Measurements from ENCODE around the gene RPS3. TPM values are rescaled to one million over a fixed set of nuclear protein-coding genes. Genes with fewer than 3 reads are reported as not detected.

The RPS3 gene
- polyA plus RNA-seq, 1 of the 3 experiments (the other 2 are of a cell fraction) = 4,540 TPM

DNA sequence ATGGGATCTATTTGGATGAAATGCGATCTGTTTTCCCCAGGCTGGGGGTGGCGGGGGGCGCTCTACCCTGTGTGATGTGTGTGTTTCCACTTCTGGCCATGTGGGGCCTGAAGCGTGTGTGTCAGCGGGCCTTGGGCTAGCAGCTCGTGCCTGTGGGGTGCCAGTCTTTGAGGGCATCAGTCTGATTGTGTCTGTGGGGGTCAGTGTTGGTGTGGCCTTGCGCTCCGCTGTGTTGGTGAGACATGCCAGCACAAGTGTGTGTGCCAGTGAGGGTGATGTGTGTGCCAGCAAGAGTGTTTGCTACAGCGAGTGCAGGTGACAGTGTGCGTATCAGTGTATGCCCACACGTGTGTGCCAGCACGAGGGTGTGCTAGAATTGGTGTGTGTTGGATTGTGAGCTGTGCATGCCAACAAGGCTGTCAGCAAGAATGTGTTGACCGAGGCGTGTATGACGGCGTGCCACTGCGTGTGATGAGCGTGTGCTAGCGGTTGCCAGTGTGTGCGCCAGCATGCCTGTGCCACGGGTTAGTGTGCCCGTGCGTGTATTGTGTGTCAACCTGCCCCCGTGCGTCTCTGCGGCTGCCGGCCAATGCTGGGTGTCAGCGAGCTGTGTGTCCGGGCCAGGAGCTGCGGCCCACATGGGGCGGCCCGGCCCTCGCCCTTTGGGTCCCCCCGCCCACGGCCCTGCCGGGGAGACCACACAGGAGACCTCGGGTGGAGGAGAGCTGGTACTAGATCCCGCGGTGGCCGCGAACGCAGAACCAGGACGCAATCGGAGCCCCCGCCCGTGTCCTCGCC lies 48.4 kb upstream of the RPS3 start:
- DNase-seq = peak; percentile 67
- Histone ChIP-seq H3K9me3 (no peaks in the 10 kb centered on the region), H3K27ac (ENCODE audit: low read depth in 2 of 2, low read length in 1 of 2) (peak overlapping the region in 1 of 2 experiments; percentile 96; a peak in 1 of 4 replicates), H3K36me3 (replicated peaks in 1 of 2; ENCODE audit: control insufficient read depth in 1 of 2, insufficient read depth in 2 of 2, low read length in 1 of 2) (no peaks in the 10 kb centered on the region), H3F3A (replicated peaks; ENCODE audit: insufficient read depth) (peaks cover 17% of the 10 kb centered on the region), H3K27me3 (ENCODE audit: insufficient read depth) (no peaks in the 10 kb centered on the region), H3K4me3 (ENCODE audit: low read depth in 2 of 2, low read length in 1 of 2) (peak overlapping the region; percentile 64 to 73), H3K4me1 (ENCODE audit: control insufficient read depth in 1 of 2, insufficient read depth in 2 of 2, low read depth in 1 of 2, low read length in 1 of 2) (peaks cover 25 to 55% of the 10 kb centered on the region in 2 experiments; a peak in 3 of 4 replicates), H4K20me1 (ENCODE audit: insufficient read depth) (no peaks in the 10 kb centered on the region), H3K4me2 (peak overlapping the region; percentile 94), H2AFZ (ENCODE audit: low read depth) (peak overlapping the region; percentile 83; the same call in 1 of the 2 replicates), H3K9me2 (no peaks in the 10 kb centered on the region), H3K79me2 (ENCODE audit: insufficient read depth) (no peaks in the 10 kb centered on the region), H3K9ac (peak overlapping the region; percentile 60; the same call in 1 of the 2 replicates)
- WGBS (ENCODE audit: low lambda C conversion rate) = 36% methylated on average over 26 of the region's 47 CpGs
- POLR2A ChIA-PET = interaction anchor here (1.8 kb wide), 1 partner anchor 11 kb away, joined by 8 read pairs; no protein-coding TSS in a partner anchor
- TF ChIP-seq NFIC (IDR thresholded peaks at IDR 0.05; ENCODE audit: borderline replicate concordance) (no peak), MXI1 (IDR thresholded peaks at IDR 0.05; ENCODE audit: low read depth, low read length) (peak; percentile 67; the same call in 1 of the 2 replicates), FOXJ3 (CRISPR knock-in tag; IDR thresholded peaks at IDR 0.05) (no peak), TAF1 (IDR thresholded peaks at IDR 0.05; ENCODE audit: borderline replicate concordance, low read depth, low read length) (no peak), RCOR1 (IDR thresholded peaks at IDR 0.05; ENCODE audit: low read length) (no peak)
- TF ChIP-seq, protein P1, sequence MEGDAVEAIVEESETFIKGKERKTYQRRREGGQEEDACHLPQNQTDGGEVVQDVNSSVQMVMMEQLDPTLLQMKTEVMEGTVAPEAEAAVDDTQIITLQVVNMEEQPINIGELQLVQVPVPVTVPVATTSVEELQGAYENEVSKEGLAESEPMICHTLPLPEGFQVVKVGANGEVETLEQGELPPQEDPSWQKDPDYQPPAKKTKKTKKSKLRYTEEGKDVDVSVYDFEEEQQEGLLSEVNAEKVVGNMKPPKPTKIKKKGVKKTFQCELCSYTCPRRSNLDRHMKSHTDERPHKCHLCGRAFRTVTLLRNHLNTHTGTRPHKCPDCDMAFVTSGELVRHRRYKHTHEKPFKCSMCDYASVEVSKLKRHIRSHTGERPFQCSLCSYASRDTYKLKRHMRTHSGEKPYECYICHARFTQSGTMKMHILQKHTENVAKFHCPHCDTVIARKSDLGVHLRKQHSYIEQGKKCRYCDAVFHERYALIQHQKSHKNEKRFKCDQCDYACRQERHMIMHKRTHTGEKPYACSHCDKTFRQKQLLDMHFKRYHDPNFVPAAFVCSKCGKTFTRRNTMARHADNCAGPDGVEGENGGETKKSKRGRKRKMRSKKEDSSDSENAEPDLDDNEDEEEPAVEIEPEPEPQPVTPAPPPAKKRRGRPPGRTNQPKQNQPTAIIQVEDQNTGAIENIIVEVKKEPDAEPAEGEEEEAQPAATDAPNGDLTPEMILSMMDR (IDR thresholded peaks at IDR 0.05) = peak; percentile 13; the same call in 1 of the 2 replicates
- TF ChIP-seq, protein P2, sequence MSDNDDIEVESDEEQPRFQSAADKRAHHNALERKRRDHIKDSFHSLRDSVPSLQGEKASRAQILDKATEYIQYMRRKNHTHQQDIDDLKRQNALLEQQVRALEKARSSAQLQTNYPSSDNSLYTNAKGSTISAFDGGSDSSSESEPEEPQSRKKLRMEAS (IDR thresholded peaks at IDR 0.05; ENCODE audit: low read depth) = 0 out of 2 replicates have a peak, but pooled peaks have one; percentile 19
- CTCF ChIA-PET = interaction anchor here (0.6 to 3.6 kb wide), 9 partner anchors 9 to 208 kb away, joined by 3 to 24 read pairs (median 4); no protein-coding TSS in a partner anchor

GRCh38 chr11:75351541-75351790 lies 47.9 kb upstream of the RPS3 start, which contains the start of gene ARRB1:
Gene ARRB1 (minus strand): TSS chr11:75351661. CDS start chr11:75351607, 54 bp downstream.
- H3K9ac ChIP-seq = peak within 1 kb of the TSS; percentile 60; the same call in 1 of the 2 replicates
- no peaks in the 10 kb centered on the region for H3K9me3 ChIP-seq
- 0 out of 2 replicates have a peak, but pooled peaks have one; percentile 11 for TF ChIP-seq FOXJ3 (CRISPR knock-in tag; IDR thresholded peaks at IDR 0.05)
- TF ChIP-seq SMC3 (IDR thresholded peaks at IDR 0.05; ENCODE audit: low read depth, low read length) = no peak
- CTCF ChIA-PET = interaction anchor here (0.6 to 3.6 kb wide), 7 partner anchors 10 to 208 kb away, joined by 3 to 24 read pairs (median 4); no protein-coding TSS in a partner anchor
- H3K4me2 ChIP-seq = peak within 1 kb of the TSS; percentile 94
- peak within 1 kb of the TSS; percentile 64 to 73 for H3K4me3 ChIP-seq (ENCODE audit: low read depth in 2 of 2, low read length in 1 of 2)
- H4K20me1 ChIP-seq (ENCODE audit: insufficient read depth) = no peaks in the 10 kb centered on the region
- no CpG with 5 or more reads among the region's 38 CpGs for WGBS (ENCODE audit: low lambda C conversion rate)
- peak within 1 kb of the TSS in 1 of 2 experiments; percentile 96; a peak in 2 of 4 replicates for H3K27ac ChIP-seq (ENCODE audit: low read depth in 2 of 2, low read length in 1 of 2)
- peaks cover 25 to 52% of the 10 kb centered on the region in 2 experiments; a peak in 3 of 4 replicates for H3K4me1 ChIP-seq (ENCODE audit: control insufficient read depth in 1 of 2, insufficient read depth in 2 of 2, low read depth in 1 of 2, low read length in 1 of 2)
- H3K36me3 ChIP-seq (replicated peaks in 1 of 2; ENCODE audit: control insufficient read depth in 1 of 2, insufficient read depth in 2 of 2, low read length in 1 of 2) = no peaks in the 10 kb centered on the region
- POLR2A ChIA-PET = interaction anchor here (1.3 kb wide), 1 partner anchor 71 kb away, joined by 4 read pairs; no protein-coding TSS in a partner anchor
- DNase-seq = peak; percentile 92
- no peaks in the 10 kb centered on the region for H3K9me2 ChIP-seq
- peak within 1 kb of the TSS; percentile 83; the same call in 1 of the 2 replicates for H2AFZ ChIP-seq (ENCODE audit: low read depth)
- no peaks in the 10 kb centered on the region for H3K27me3 ChIP-seq (ENCODE audit: insufficient read depth)
- H3F3A ChIP-seq (replicated peaks; ENCODE audit: insufficient read depth) = peaks cover 17% of the 10 kb centered on the region
- no peaks in the 10 kb centered on the region for H3K79me2 ChIP-seq (ENCODE audit: insufficient read depth)
